GDM1 (cell line): ENCODE measurements around the gene ZNF57.
"Not testable (repeated sequence)": the region's sequence is repeated elsewhere in the genome, so short reads cannot be mapped to it uniquely, and the experiment has no call there.

ENCODE experiments used
- DNase-seq: peaks from one replicate; lab custom pipeline; 2025; lab: John Stamatoyannopoulos, UW

ZNF57 gene

GRCh38 chr19:2896694-2897093, 4.0 kb upstream of the ZNF57 start:
- DNase-seq = no peak

- DNase-seq = no peak
Measured at GRCh38 chr19:2902590-2903218, 2.0 kb downstream of the ZNF57 start.

- DNase-seq = not testable (repeated sequence)
Measured at GRCh38 chr19:2903326-2903725, 2.6 kb downstream of the ZNF57 start.

- no peak for DNase-seq
Measured at GRCh38 chr19:2905918-2906519, 5.3 kb downstream of the ZNF57 start.

- no peak for DNase-seq
Measured at GRCh38 chr19:2906631-2907195, 6.0 kb downstream of the ZNF57 start.

GRCh38 chr19:2912306-2912705, 11.6 kb downstream of the ZNF57 start:
- DNase-seq = no peak

- DNase-seq = no peak
Measured at GRCh38 chr19:2917275-2918184, 16.8 kb downstream of the ZNF57 start.

GRCh38 chr19:2922987-2923386, 22.3 kb downstream of the ZNF57 start:
- no peak for DNase-seq

- no peak for DNase-seq
Measured at GRCh38 chr19:2923510-2923909, 22.8 kb downstream of the ZNF57 start.

GRCh38 chr19:2926341-2927031, 25.8 kb downstream of the ZNF57 start:
- no peak for DNase-seq

- DNase-seq = no peak
Measured at GRCh38 chr19:2927032-2927430, 26.3 kb downstream of the ZNF57 start.

GRCh38 chr19:2933490-2933910, 32.8 kb downstream of the ZNF57 start:
- DNase-seq = no peak

- not testable (repeated sequence) for DNase-seq
Measured at GRCh38 chr19:2935863-2936262, 35.1 kb downstream of the ZNF57 start.

GRCh38 chr19:2942928-2943640, 42.4 kb downstream of the ZNF57 start:
- no peak for DNase-seq

- DNase-seq = no peak
Measured at GRCh38 chr19:2944403-2944774, 43.7 kb downstream of the ZNF57 start.

- peak; percentile 98 for DNase-seq
Measured at GRCh38 chr19:2944775-2945574, 44.2 kb downstream of the ZNF57 start, which contains the start of gene ZNF77. TSS of gene ZNF77 (minus strand) at chr19:2944971. CDS start at chr19:2944840, 131 bp downstream.

- DNase-seq = no peak
Measured at GRCh38 chr19:2945575-2946184, 45.0 kb downstream of the ZNF57 start.

GRCh38 chr19:2949939-2950285, 49.2 kb downstream of the ZNF57 start:
- DNase-seq = no peak

GRCh38 chr19:2950286-2951124, 49.8 kb downstream of the ZNF57 start:
- peak; percentile 99 for DNase-seq
